ENCODE measurements around the gene BTG2. TPM values are rescaled to one million over a fixed set of nuclear protein-coding genes. Genes with fewer than 3 reads are reported as not detected.

The BTG2 gene
- total RNA-seq: 14.0 and 29.1 TPM in 2 replicates

GRCh38 chr1:203304919-203305808 is at the start of gene BTG2:
Gene BTG2 (plus strand): TSS chr1:203305519. CDS start chr1:203305607, 88 bp downstream.

GRCh38 chr1:203351037-203351625 is 45.8 kb downstream of the BTG2 start, which contains the start of gene FMOD:
Gene FMOD (minus strand): TSS chr1:203351122. CDS start chr1:203348270, 2,852 bp downstream.

Other genes starting within 250 kb of the BTG2 start
- gene MYOG, start 219.5 kb upstream of the BTG2 start, total RNA-seq: 8.9 TPM in 1 of 2 replicates, not detected in the other
- 1.5 and 4.1 TPM in 2 replicates for gene ADORA1, start 177.8 kb upstream of the BTG2 start, total RNA-seq
- gene MYBPH, start 129.7 kb upstream of the BTG2 start, total RNA-seq: 0.93 and 12.5 TPM in 2 replicates
- 39.8 and 238 TPM in 2 replicates for gene CHI3L1, start 118.8 kb upstream of the BTG2 start, total RNA-seq
- gene CHIT1, start 75.8 kb upstream of the BTG2 start, total RNA-seq: not detected in 2 replicates
- gene FMOD, start 45.6 kb downstream of the BTG2 start, total RNA-seq: 8.8 and 50.4 TPM in 2 replicates
- gene PRELP, start 170.3 kb downstream of the BTG2 start, total RNA-seq: 0.26 and 3.6 TPM in 2 replicates
- not detected in 2 replicates for gene OPTC, start 188.6 kb downstream of the BTG2 start, total RNA-seq

Data from pericardium fibroblast (primary cell).